A172 (cell line): Measurements from ENCODE around the gene RNASE4. TPM values are rescaled to one million over a fixed set of nuclear protein-coding genes. Genes with fewer than 3 reads are reported as not detected.

ENCODE experiments used
- DNase-seq: peaks from one replicate; pipeline ENCODE4 v3.0.0-alpha.2; 2015; ENCODE audit warnings: low spot score
- total RNA-seq: library from RNA; depleted of rRNA; stranded (reverse); fragments of >200 nt; shearing (Covaris generic); gene quantifications from 2 replicates; pipeline ENCODE4 v1.2.3, GENCODE V29; 2014

Gene RNASE4
- total RNA-seq, 1 experiment from 2014 or later = 0.91 TPM

GRCh38 chr14:20675669-20676068 is 8.7 kb upstream of the RNASE4 start:
- no peak for DNase-seq

- no peak for DNase-seq
Measured at GRCh38 chr14:20676072-20676471, 8.3 kb upstream of the RNASE4 start.

- DNase-seq = peak; percentile 49
Measured at GRCh38 chr14:20679907-20680306, 4.5 kb upstream of the RNASE4 start.

GRCh38 chr14:20680363-20680762 is 4.0 kb upstream of the RNASE4 start:
- DNase-seq = no peak

GRCh38 chr14:20680843-20681347 is 3.5 kb upstream of the RNASE4 start:
- DNase-seq = no peak

- peak; percentile 77 for DNase-seq
Measured at GRCh38 chr14:20681348-20682126, 2.8 kb upstream of the RNASE4 start.

- no peak for DNase-seq
Measured at GRCh38 chr14:20682127-20682434, 2.3 kb upstream of the RNASE4 start.

- peak; percentile 76 for DNase-seq
Measured at GRCh38 chr14:20682435-20683124, 1.8 kb upstream of the RNASE4 start.

GRCh38 chr14:20683125-20683890 is 1.1 kb upstream of the RNASE4 start:
- peak; percentile 88 for DNase-seq

GRCh38 chr14:20684662-20685456 is 499 bp downstream of the RNASE4 start:
- peak; percentile 21 for DNase-seq

- DNase-seq = no peak
Measured at GRCh38 chr14:20686386-20687143, 2.2 kb downstream of the RNASE4 start.

GRCh38 chr14:20687362-20688166 is 3.2 kb downstream of the RNASE4 start:
- no peak for DNase-seq

- DNase-seq = no peak
Measured at GRCh38 chr14:20688167-20688839, 3.9 kb downstream of the RNASE4 start, which contains the start of gene ANG. Gene ANG, plus strand, starts transcription at chr14:20688764. Its CDS starts 4,801 bp downstream, at chr14:20693565.

GRCh38 chr14:20690848-20691640 is 6.7 kb downstream of the RNASE4 start:
- DNase-seq = peak; percentile 66

GRCh38 chr14:20692116-20692751 is 7.9 kb downstream of the RNASE4 start:
- DNase-seq = no peak

- no peak for DNase-seq
Measured at GRCh38 chr14:20696764-20697163, 12.4 kb downstream of the RNASE4 start.

GRCh38 chr14:20697273-20698017 is 13.1 kb downstream of the RNASE4 start:
- DNase-seq = peak; percentile 62
